ENCODE measurements around the gene PRDM16. TPM values are rescaled to one million over a fixed set of nuclear protein-coding genes. Genes with fewer than 3 reads are reported as not detected.

Gene PRDM16
- polyA plus RNA-seq, 3 donors: not detected

- no peaks in the 10 kb centered on the region for H3K79me2 ChIP-seq (ENCODE audit: insufficient read depth, low read length)
- no peaks in the 10 kb centered on the region for H3K4me1 ChIP-seq (ENCODE audit: control insufficient read depth in 1 of 2, insufficient read depth in 2 of 2, low read length in 2 of 2)
- no peak for TF ChIP-seq CTCF (IDR thresholded peaks at IDR 0.05)
- no peaks in the 10 kb centered on the region for H3K9me3 ChIP-seq (replicated peaks in 1 of 2; ENCODE audit: control insufficient read depth in 1 of 2, insufficient read depth in 1 of 2, low read length in 2 of 2)
- H2AFZ ChIP-seq (ENCODE audit: insufficient read depth, low read depth, low read length, poor library complexity, severe bottlenecking): no peak overlapping the region
- no peak overlapping the region for H3K4me3 Mint-ChIP-seq
- H3K4me2 ChIP-seq (replicated peaks; ENCODE audit: extremely low read depth, low read length, poor library complexity, severe bottlenecking): no peak overlapping the region
- intact Hi-C loops (cut with micrococcal nuclease): no loop called here
- WGBS (ENCODE audit: insufficient coverage): 96% methylated on average over 9 of the region's 10 CpGs
- peaks cover 0 to 2% (median 0%) of the 10 kb centered on the region in 7 donors for H3K9me3 Mint-ChIP-seq
- no peaks in the 10 kb centered on the region for H3K36me3 Mint-ChIP-seq
- no peak overlapping the region for H3K4me3 ChIP-seq (replicated peaks in 1 of 3; ENCODE audit: low read depth in 2 of 3, low read length in 3 of 3)
- no peak overlapping the region for H3K27ac Mint-ChIP-seq
- DNase-seq: no peak
- no peaks in the 10 kb centered on the region for H3K36me3 ChIP-seq (replicated peaks in 1 of 2; ENCODE audit: control insufficient read depth in 1 of 2, insufficient read depth in 2 of 2, low read length in 2 of 2)
- H4K20me1 ChIP-seq (ENCODE audit: insufficient read depth, low read length): no peaks in the 10 kb centered on the region
- H3K27ac ChIP-seq (ENCODE audit: low read depth in 1 of 2, low read length in 2 of 2): no peak overlapping the region
- H3K27me3 ChIP-seq (ENCODE audit: control insufficient read depth in 2 of 2, insufficient read depth in 2 of 2, low read length in 2 of 2): no peaks in the 10 kb centered on the region
- peaks cover 0 to 7% (median 0%) of the 10 kb centered on the region in 3 donors for H3K27me3 Mint-ChIP-seq (ENCODE audit: low read depth in 3 of 3)
- no peaks in the 10 kb centered on the region for H3K4me1 Mint-ChIP-seq
- no peak overlapping the region for H3K9ac ChIP-seq (ENCODE audit: insufficient read depth, low read length, poor library complexity, severe bottlenecking)
Measured at GRCh38 chr1:3263790-3264189, 194.8 kb downstream of the PRDM16 start.

GRCh38 chr1:3264456-3264855, 195.5 kb downstream of the PRDM16 start:
- no peak overlapping the region for H3K4me3 Mint-ChIP-seq
- intact Hi-C loops (cut with micrococcal nuclease): no loop called here

More at GRCh38 chr1:3264456-3264855, 195.5 kb downstream of the PRDM16 start:
- no peak overlapping the region for H3K4me3 ChIP-seq (replicated peaks in 1 of 3; ENCODE audit: low read depth in 2 of 3, low read length in 3 of 3)
- H3K27me3 ChIP-seq (ENCODE audit: control insufficient read depth in 2 of 2, insufficient read depth in 2 of 2, low read length in 2 of 2): no peaks in the 10 kb centered on the region
- Mint-ChIP-seq H3K27me3 (ENCODE audit: low read depth in 3 of 3) (peaks cover 0 to 10% (median 0%) of the 10 kb centered on the region in 3 donors), H3K9me3 (peaks cover 0 to 3% (median 0%) of the 10 kb centered on the region in 7 donors), H3K4me1 (no peaks in the 10 kb centered on the region), H3K27ac (no peak overlapping the region), H3K36me3 (no peaks in the 10 kb centered on the region)
- no peak overlapping the region for H2AFZ ChIP-seq (ENCODE audit: insufficient read depth, low read depth, low read length, poor library complexity, severe bottlenecking)
- H3K9ac ChIP-seq (ENCODE audit: insufficient read depth, low read length, poor library complexity, severe bottlenecking): no peak overlapping the region
- TF ChIP-seq CTCF (IDR thresholded peaks at IDR 0.05): no peak
- H3K36me3 ChIP-seq (replicated peaks in 1 of 2; ENCODE audit: control insufficient read depth in 1 of 2, insufficient read depth in 2 of 2, low read length in 2 of 2): no peaks in the 10 kb centered on the region
- no peak overlapping the region for H3K27ac ChIP-seq (ENCODE audit: low read depth in 1 of 2, low read length in 2 of 2)
- H3K79me2 ChIP-seq (ENCODE audit: insufficient read depth, low read length): no peaks in the 10 kb centered on the region
- H3K4me2 ChIP-seq (replicated peaks; ENCODE audit: extremely low read depth, low read length, poor library complexity, severe bottlenecking): no peak overlapping the region
- WGBS (ENCODE audit: insufficient coverage): 89% methylated on average over 9 of the region's 10 CpGs
- H3K4me1 ChIP-seq (ENCODE audit: control insufficient read depth in 1 of 2, insufficient read depth in 2 of 2, low read length in 2 of 2): no peaks in the 10 kb centered on the region
- no peaks in the 10 kb centered on the region for H3K9me3 ChIP-seq (replicated peaks in 1 of 2; ENCODE audit: control insufficient read depth in 1 of 2, insufficient read depth in 1 of 2, low read length in 2 of 2)
- DNase-seq: no peak
- H4K20me1 ChIP-seq (ENCODE audit: insufficient read depth, low read length): no peaks in the 10 kb centered on the region

Measured in CD14-positive monocyte (primary cell).